Small intestine (tissue), 7 donors: ENCODE measurements around the gene LAMB3. TPM values are rescaled to one million over a fixed set of nuclear protein-coding genes. Genes with fewer than 3 reads are reported as not detected.

Source experiments
- DNase-seq, 2 donors: peaks; one replicate each; pipeline versions ENCODE4 v3.0.0 to v3.0.0-alpha.2; 2013
- FAIRE-seq: peaks from 2 replicates; lab custom pipeline; 2012; peaks lifted over from hg19 to GRCh38; lab: Jason Lieb, UNC
- H3K27ac ChIP-seq, 3 donors: one replicate each; pipeline ENCODE4 v1.5.1; 2013; ENCODE audit warnings: low read length in 2 of 3, mild to moderate bottlenecking in 2 of 3, control low read depth in 1 of 3, inconsistent platforms in 1 of 3, low read depth in 1 of 3, moderate library complexity in 1 of 3
- H3K27me3 ChIP-seq, 3 donors: one replicate each; pipeline ENCODE4 v1.6.1; 2013; ENCODE audit warnings: low read length in 3 of 3, inconsistent platforms in 1 of 3; ENCODE audit not compliant: control insufficient read depth in 3 of 3, insufficient read depth in 3 of 3
- H3K36me3 ChIP-seq, 3 donors: one replicate each; pipeline ENCODE4 v1.6.1; 2013; ENCODE audit warnings: low read length in 3 of 3, inconsistent platforms in 1 of 3, low read depth in 1 of 3, mild to moderate bottlenecking in 1 of 3, moderate library complexity in 1 of 3; ENCODE audit not compliant: control insufficient read depth in 3 of 3, insufficient read depth in 2 of 3
- H3K4me1 ChIP-seq, 3 donors: one replicate each; pipeline ENCODE4 v1.6.1; 2013; ENCODE audit warnings: low read length in 2 of 3, inconsistent platforms in 1 of 3, low read depth in 1 of 3, mild to moderate bottlenecking in 1 of 3, moderate library complexity in 1 of 3; ENCODE audit not compliant: control insufficient read depth in 3 of 3, insufficient read depth in 2 of 3
- H3K4me3 ChIP-seq, 3 donors: one replicate each; pipeline ENCODE4 v1.5.1; 2013; ENCODE audit warnings: low read length in 3 of 3, control low read depth in 1 of 3, inconsistent platforms in 1 of 3, low read depth in 1 of 3, mild to moderate bottlenecking in 1 of 3, moderate library complexity in 1 of 3
- H3K9me3 ChIP-seq, 2 donors: one replicate each; pipeline ENCODE4 v1.6.1; 2013; ENCODE audit warnings: low read depth in 1 of 2, low read length in 1 of 2; ENCODE audit not compliant: control insufficient read depth in 2 of 2, insufficient read depth in 1 of 2
- WGBS, 3 donors: extraction: QIAGEN DNeasy Blood & Tissue Kit; methylation state at CpG; one replicate each; pipeline ENCODE4 v1.1.7; 2013; 5-methylcytosine and 5-hydroxymethylcytosine counted together
- polyA plus RNA-seq, 4 donors: library from polyadenylated mRNA; stranded (reverse) in 3 of 4; unstranded in 1 of 4; fragments of 200-250 nt in 3 of 4; fragments of 120-200 nt in 1 of 4; gene quantifications; one replicate each; pipeline versions ENCODE4 v1.2.1 to v1.2.3, GENCODE V29; 2013
- donor health status: healthy with polysubstance abuse.
- donor health status: control.
- donor health status: control.
- donor health status: Bipolar disorder and iron deficiency.
- donor health status: healthy.

LAMB3 gene
- polyA plus RNA-seq, 4 donors: 33.8 to 218 (median 49.6) TPM

DNA sequence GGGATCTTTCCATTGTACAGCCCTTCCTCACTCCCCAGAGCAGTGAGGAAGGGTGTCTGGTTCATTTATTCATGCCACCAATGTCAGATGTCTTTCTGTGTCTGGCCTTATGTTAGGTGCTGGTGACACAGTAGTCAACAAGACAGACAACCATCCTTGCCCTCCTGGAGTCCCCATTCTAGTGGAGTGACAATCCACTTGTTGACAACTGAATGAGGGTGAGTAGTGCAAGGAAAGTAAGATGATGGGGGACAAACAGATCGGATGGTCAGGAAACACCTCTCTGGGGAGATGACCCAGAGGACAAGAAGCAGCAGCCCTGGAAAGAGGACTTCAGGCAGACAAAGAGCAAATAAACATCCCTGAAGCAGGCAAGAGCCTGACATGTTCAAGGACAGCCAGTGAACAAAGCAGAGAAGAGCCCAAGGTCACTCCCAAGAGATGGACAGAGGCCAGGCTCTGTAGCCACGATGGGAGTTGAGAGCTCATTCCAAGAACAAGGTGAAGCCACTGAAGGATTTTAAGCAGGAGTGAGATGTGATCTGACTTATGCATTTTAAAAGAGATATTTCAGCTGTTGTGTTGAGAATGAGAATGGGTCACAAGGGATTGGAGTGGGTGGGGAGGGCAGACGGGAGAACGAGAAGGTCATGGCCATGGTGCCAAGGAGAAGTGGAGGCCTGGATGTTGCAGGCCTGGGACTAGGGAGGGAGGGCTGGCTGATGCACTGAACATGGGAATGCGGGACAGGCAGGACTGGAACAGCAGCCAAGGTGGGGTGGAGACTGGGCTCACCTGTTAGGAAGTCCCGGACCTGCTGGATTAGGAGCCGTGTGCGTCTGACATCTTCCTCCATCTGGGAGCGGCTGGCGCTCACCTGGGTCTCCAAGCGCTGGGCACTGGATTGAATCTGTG is 30.2 kb downstream of the LAMB3 start:
- FAIRE-seq (no peak), DNase-seq (no peak)
- WGBS, 3 donors: 46 to 71% (median 60%) methylated on average over 11 of the region's 11 CpGs
- Histone ChIP-seq H3K27ac (peak overlapping the region in 1 of 3 donors; percentile 47), H3K9me3 (no peaks in the 10 kb centered on the region), H3K36me3 (peaks cover 0 to 94% (median 19%) of the 10 kb centered on the region in 3 donors), H3K4me1 (peaks cover 0 to 31% (median 3%) of the 10 kb centered on the region in 3 donors), H3K4me3 (no peak overlapping the region), H3K27me3 (no peaks in the 10 kb centered on the region)

DNA sequence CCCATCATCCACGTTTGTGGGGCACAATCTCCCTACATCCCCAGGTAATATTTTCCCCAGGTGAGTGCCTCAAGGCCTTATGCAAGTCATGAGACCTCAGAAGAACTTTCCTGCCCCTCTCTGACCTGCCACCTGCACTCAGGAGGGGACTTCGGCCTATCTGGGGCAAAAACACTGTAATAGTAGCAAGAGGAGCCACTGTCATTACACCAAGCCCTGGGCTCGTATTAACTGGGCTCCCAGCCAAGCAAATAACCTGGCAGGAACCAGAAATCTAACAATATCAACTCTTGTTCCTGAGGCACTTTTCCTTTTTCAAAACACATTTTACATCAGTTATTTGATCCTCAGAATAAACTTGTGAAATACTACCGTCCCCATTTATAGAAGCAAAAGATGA is 30.9 kb downstream of the LAMB3 start:
- peaks cover 0 to 31% (median 3%) of the 10 kb centered on the region in 3 donors for H3K4me1 ChIP-seq
- no peak overlapping the region for H3K4me3 ChIP-seq
- no peak for FAIRE-seq
- DNase-seq: peak; percentile 52 to 72
- 5 to 33% (median 26%) methylated on average over 4 of the region's 4 CpGs for WGBS, 3 donors
- H3K36me3 ChIP-seq: peaks cover 0 to 93% (median 21%) of the 10 kb centered on the region in 3 donors
- H3K27ac ChIP-seq: peak overlapping the region in 2 of 3 donors; percentile 30 to 50
- H3K27me3 ChIP-seq: no peaks in the 10 kb centered on the region
- no peaks in the 10 kb centered on the region for H3K9me3 ChIP-seq

DNA sequence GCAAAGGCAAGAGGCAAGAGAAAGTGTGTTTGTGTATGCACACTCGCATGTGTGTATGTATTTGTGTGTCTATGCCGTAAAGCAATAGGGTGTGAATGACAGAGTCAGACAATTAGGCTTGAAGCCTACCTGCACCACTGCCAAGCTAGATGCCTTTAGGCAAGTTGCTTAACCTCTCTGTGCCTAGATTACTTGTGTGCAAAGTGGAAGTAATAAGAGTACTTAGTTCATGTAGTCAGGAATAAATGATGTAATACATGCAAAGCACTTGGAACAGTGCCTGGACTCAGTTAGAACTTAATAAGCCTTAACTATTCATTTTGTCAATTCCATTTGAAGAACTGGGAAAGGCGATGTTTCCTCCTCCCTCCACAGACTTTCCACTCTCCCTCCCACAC is 31.7 kb downstream of the LAMB3 start:
- no peaks in the 10 kb centered on the region for H3K27me3 ChIP-seq
- peak; percentile 11 to 23 for DNase-seq
- WGBS, 3 donors: 73 to 86% (median 79%) methylated on average over 3 of the region's 3 CpGs
- H3K4me1 ChIP-seq: peaks cover 0 to 31% (median 3%) of the 10 kb centered on the region in 3 donors
- peaks cover 0 to 91% (median 26%) of the 10 kb centered on the region in 3 donors for H3K36me3 ChIP-seq
- no peak for FAIRE-seq
- no peaks in the 10 kb centered on the region for H3K9me3 ChIP-seq
- H3K27ac ChIP-seq: peak overlapping the region in 1 of 3 donors; percentile 50
- H3K4me3 ChIP-seq: no peak overlapping the region

DNA sequence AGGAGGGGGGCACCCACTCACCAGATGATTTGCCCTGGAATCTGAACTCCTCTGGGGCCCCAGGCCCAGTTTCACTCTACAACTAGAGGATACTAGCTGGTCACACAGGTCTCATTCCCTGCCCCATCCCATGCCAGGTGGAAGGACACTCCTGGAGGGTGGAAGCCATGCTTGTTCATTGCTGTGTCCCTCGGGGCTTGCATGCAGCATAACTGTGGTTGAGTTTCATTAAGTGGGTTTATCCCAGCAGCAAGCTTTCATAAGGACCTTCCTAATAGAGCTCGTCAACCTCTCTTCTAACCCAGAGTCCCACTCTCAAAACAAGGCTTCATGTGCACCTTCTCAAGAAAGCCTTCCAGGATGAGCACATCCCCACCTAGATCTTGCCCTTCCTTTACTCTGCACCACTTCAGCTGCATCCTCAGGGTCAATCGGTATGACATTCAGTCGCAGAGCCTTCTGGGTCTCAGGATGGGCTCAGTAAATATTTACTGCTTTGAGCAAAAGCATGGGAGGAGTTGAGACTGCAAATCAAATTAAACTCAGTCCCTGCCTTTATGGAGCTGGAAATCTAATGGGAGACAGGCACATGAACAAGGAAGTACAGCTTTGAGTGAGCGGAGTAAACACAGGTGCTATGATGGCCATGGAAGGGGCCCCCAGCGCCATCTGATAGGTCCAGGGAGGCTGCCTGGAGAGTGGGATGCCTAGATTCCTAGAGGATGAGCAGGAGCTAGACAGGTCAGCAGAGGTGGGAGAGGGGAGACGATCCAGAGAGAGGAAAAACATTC is 32.3 kb downstream of the LAMB3 start:
- H3K27ac ChIP-seq: peak overlapping the region in 1 of 3 donors; percentile 13
- H3K36me3 ChIP-seq: peaks cover 0 to 91% (median 28%) of the 10 kb centered on the region in 3 donors
- no peaks in the 10 kb centered on the region for H3K9me3 ChIP-seq
- peaks cover 0 to 31% (median 3%) of the 10 kb centered on the region in 3 donors for H3K4me1 ChIP-seq
- H3K27me3 ChIP-seq: no peaks in the 10 kb centered on the region
- H3K4me3 ChIP-seq: no peak overlapping the region
- WGBS, 3 donors: 62 to 70% (median 70%) methylated on average over 7 of the region's 7 CpGs
- FAIRE-seq: no peak
- no peak for DNase-seq

DNA sequence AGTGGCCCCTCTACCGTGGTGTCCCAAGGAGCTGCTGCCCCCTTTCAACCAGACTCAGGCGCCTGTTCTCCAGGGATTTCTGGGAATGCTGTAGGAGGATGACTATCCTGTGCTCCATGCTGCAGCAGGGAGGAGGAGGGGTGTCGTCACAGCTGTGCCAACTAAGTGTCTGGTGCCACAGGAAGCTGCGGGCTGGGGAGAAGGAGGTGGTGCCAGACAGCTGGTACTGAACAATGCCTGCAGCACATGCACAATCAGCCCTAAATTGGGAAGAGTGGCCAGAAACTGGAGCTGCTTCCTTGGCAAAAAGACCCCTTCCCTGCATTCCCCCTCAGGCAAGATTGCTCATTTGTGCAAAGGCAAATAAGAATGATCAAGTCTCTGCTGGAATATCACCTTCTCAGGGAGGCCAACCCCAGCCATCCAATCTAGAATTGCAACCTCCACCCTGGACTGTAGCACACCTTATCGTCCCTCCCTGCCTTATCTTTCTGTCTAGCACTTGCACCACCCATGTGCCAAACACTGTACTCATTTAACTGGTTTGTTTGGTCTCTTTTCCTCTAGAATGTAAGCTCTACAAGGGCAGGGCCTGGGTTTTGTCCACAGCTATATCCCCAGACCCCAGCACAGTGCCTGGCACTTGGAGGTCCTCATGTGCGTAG is 33.3 kb downstream of the LAMB3 start:
- Histone ChIP-seq H3K4me3 (no peak overlapping the region), H3K4me1 (peaks cover 0 to 31% (median 3%) of the 10 kb centered on the region in 3 donors), H3K9me3 (no peaks in the 10 kb centered on the region), H3K27ac (peak overlapping the region in 1 of 3 donors; percentile 34), H3K27me3 (no peaks in the 10 kb centered on the region), H3K36me3 (peaks cover 0 to 92% (median 28%) of the 10 kb centered on the region in 3 donors)
- WGBS, 3 donors: 55 to 69% (median 60%) methylated on average over 6 of the region's 6 CpGs
- peak; percentile 19 to 87 for DNase-seq
- FAIRE-seq: no peak

DNA sequence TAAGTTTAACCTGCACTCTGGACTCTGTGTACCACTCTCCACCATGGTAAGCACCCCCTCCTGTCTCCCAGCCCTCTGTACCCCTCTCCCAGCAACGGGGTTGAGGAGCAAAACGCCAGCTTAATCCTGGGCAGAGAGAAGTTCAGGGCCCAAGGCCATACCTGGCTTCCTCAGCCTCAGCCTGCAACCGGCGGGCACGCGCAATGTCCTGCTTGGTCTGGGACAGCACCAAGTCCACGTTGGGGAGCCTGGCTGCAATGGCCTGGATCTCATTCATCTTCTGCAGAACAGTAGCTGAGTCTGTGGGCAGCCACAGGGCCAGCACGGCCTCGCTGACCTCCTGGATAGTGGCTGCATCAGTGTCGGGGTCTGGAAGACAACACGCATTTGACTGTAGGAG is 33.9 kb downstream of the LAMB3 start:
- no peak for FAIRE-seq
- Histone ChIP-seq H3K4me1 (peaks cover 0 to 31% (median 3%) of the 10 kb centered on the region in 3 donors), H3K27ac (no peak overlapping the region), H3K4me3 (no peak overlapping the region), H3K9me3 (no peaks in the 10 kb centered on the region), H3K27me3 (no peaks in the 10 kb centered on the region), H3K36me3 (peaks cover 0 to 91% (median 28%) of the 10 kb centered on the region in 3 donors)
- no peak for DNase-seq
- 77 to 86% (median 83%) methylated on average over 11 of the region's 11 CpGs for WGBS, 3 donors

DNA sequence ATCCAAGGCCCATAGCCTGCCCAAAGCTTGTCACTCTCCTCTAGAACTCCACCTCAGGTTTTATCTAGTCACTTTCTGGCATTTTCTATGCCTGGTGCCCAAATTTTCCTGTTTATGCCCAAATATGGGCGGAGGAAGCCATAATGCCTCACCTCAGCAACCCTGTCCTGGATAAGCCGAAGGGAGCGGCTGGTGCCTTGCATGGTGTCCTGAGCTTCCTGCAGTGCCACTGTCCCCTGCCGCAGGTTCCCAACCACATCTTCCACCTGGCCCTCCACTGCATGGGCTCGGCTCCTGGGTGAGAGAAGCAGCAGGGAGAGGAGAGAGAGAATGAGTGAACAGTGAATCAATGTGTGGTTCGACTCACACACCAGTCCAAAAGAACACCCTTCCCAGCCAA is 34.5 kb downstream of the LAMB3 start:
- peaks cover 0 to 31% (median 3%) of the 10 kb centered on the region in 3 donors for H3K4me1 ChIP-seq
- no peaks in the 10 kb centered on the region for H3K9me3 ChIP-seq
- FAIRE-seq (no peak), DNase-seq (no peak)
- H3K36me3 ChIP-seq: peaks cover 0 to 91% (median 25%) of the 10 kb centered on the region in 3 donors
- H3K27me3 ChIP-seq: no peaks in the 10 kb centered on the region
- no peak overlapping the region for H3K27ac ChIP-seq
- H3K4me3 ChIP-seq: no peak overlapping the region
- 84 to 93% (median 92%) methylated on average over 6 of the region's 6 CpGs for WGBS, 3 donors
